ENCODE data around the gene ACACA.

The ACACA gene

GRCh38 chr17:37284191-37284590, 122.4 kb downstream of the ACACA start:
- Histone ChIP-seq H3K9me2 (replicated peaks; ENCODE audit: control insufficient read depth, low read length) (no peaks in the 10 kb centered on the region), H3K79me2 (ENCODE audit: control insufficient read depth, low read length) (peaks cover 12% of the 10 kb centered on the region), H4K20me1 (ENCODE audit: control insufficient read depth, insufficient read depth, low read depth, low read length) (no peaks in the 10 kb centered on the region), H3K4me1 (ENCODE audit: control insufficient read depth, low read length) (no peaks in the 10 kb centered on the region), H3K27me3 (ENCODE audit: control insufficient read depth, low read length) (no peaks in the 10 kb centered on the region), H3K9me3 (ENCODE audit: control insufficient read depth, insufficient read depth, low read length) (no peaks in the 10 kb centered on the region), H3K36me3 (ENCODE audit: control insufficient read depth, low read length) (peaks cover 58% of the 10 kb centered on the region), H3K27ac (ENCODE audit: low read depth, low read length) (no peak overlapping the region), H3K4me3 (ENCODE audit: low read length) (no peak overlapping the region), H3K4me2 (ENCODE audit: low read length) (no peak overlapping the region), H3F3A (ENCODE audit: control insufficient read depth, insufficient read depth) (no peaks in the 10 kb centered on the region)
- TF ChIP-seq, protein P1, sequence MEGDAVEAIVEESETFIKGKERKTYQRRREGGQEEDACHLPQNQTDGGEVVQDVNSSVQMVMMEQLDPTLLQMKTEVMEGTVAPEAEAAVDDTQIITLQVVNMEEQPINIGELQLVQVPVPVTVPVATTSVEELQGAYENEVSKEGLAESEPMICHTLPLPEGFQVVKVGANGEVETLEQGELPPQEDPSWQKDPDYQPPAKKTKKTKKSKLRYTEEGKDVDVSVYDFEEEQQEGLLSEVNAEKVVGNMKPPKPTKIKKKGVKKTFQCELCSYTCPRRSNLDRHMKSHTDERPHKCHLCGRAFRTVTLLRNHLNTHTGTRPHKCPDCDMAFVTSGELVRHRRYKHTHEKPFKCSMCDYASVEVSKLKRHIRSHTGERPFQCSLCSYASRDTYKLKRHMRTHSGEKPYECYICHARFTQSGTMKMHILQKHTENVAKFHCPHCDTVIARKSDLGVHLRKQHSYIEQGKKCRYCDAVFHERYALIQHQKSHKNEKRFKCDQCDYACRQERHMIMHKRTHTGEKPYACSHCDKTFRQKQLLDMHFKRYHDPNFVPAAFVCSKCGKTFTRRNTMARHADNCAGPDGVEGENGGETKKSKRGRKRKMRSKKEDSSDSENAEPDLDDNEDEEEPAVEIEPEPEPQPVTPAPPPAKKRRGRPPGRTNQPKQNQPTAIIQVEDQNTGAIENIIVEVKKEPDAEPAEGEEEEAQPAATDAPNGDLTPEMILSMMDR (IDR thresholded peaks at IDR 0.05; ENCODE audit: low read depth, low read length, poor library complexity, severe bottlenecking) = no peak
- TF ChIP-seq EZH2phosphoT487 (IDR thresholded peaks at IDR 0.05; ENCODE audit: borderline replicate concordance, low read length) = no peak

DNA sequence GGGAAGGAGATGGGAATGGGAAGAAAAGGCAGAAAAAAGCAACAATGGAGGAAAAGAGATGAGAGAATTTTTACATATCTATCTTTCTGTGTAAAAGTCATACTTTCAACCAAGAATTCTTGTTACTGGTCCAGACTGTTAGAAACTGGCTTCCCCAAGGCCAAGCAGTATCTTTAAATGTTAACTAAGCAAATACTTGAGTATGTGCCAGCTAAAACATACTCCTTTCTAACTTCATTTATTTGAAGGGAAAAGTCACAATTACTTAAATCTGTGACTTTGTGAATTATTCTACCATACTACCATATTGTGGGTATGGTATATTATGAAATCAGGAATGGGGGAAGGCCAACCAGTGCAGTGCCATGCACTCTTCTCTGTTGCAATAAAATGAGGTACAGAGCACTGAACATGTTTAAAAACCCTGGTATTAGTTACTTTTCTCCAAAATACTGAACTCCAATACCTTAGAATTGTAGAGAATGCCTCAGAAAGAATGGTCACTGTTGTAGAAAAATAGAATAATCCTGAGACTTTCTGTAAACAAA, 123.1 kb downstream of the ACACA start:
- Histone ChIP-seq H3K9me3 (ENCODE audit: control insufficient read depth, insufficient read depth, low read length) (no peaks in the 10 kb centered on the region), H4K20me1 (ENCODE audit: control insufficient read depth, insufficient read depth, low read depth, low read length) (no peaks in the 10 kb centered on the region), H3K27me3 (ENCODE audit: control insufficient read depth, low read length) (no peaks in the 10 kb centered on the region), H3K79me2 (ENCODE audit: control insufficient read depth, low read length) (peaks cover 9% of the 10 kb centered on the region), H3K27ac (ENCODE audit: low read depth, low read length) (no peak overlapping the region), H3F3A (ENCODE audit: control insufficient read depth, insufficient read depth) (no peaks in the 10 kb centered on the region), H3K4me1 (ENCODE audit: control insufficient read depth, low read length) (no peaks in the 10 kb centered on the region), H3K4me3 (ENCODE audit: low read length) (no peak overlapping the region), H3K36me3 (ENCODE audit: control insufficient read depth, low read length) (peaks cover 59% of the 10 kb centered on the region), H3K9me2 (replicated peaks; ENCODE audit: control insufficient read depth, low read length) (no peaks in the 10 kb centered on the region), H3K4me2 (ENCODE audit: low read length) (no peak overlapping the region)
- TF ChIP-seq EZH2phosphoT487 (IDR thresholded peaks at IDR 0.05; ENCODE audit: borderline replicate concordance, low read length) = no peak
- TF ChIP-seq, protein P1 (IDR thresholded peaks at IDR 0.05; ENCODE audit: low read depth, low read length, poor library complexity, severe bottlenecking) = no peak

- Histone ChIP-seq H3K9me3 (ENCODE audit: control insufficient read depth, insufficient read depth, low read length) (no peaks in the 10 kb centered on the region), H3K27ac (ENCODE audit: low read depth, low read length) (no peak overlapping the region), H3K79me2 (ENCODE audit: control insufficient read depth, low read length) (no peaks in the 10 kb centered on the region; the same call in 1 of the 2 replicates), H3K4me3 (ENCODE audit: low read length) (no peak overlapping the region), H3K4me1 (ENCODE audit: control insufficient read depth, low read length) (no peaks in the 10 kb centered on the region), H4K20me1 (ENCODE audit: control insufficient read depth, insufficient read depth, low read depth, low read length) (no peaks in the 10 kb centered on the region), H3K4me2 (ENCODE audit: low read length) (no peak overlapping the region), H3K9me2 (replicated peaks; ENCODE audit: control insufficient read depth, low read length) (no peaks in the 10 kb centered on the region), H3K36me3 (ENCODE audit: control insufficient read depth, low read length) (peaks cover 76% of the 10 kb centered on the region), H3F3A (ENCODE audit: control insufficient read depth, insufficient read depth) (no peaks in the 10 kb centered on the region), H3K27me3 (ENCODE audit: control insufficient read depth, low read length) (no peaks in the 10 kb centered on the region)
- TF ChIP-seq, protein P1 (IDR thresholded peaks at IDR 0.05; ENCODE audit: low read depth, low read length, poor library complexity, severe bottlenecking) = no peak
- no peak for TF ChIP-seq EZH2phosphoT487 (IDR thresholded peaks at IDR 0.05; ENCODE audit: borderline replicate concordance, low read length)
These were observed 125.8 kb downstream of the ACACA start for GRCh38 chr17:37280841-37281240.

Data from DOHH2 (cell line).